Measurements from ENCODE around the gene NSUN7.
A peak's percentile ranks its signal among the peaks of the same experiment; 100 is the strongest.

The NSUN7 gene

DNA sequence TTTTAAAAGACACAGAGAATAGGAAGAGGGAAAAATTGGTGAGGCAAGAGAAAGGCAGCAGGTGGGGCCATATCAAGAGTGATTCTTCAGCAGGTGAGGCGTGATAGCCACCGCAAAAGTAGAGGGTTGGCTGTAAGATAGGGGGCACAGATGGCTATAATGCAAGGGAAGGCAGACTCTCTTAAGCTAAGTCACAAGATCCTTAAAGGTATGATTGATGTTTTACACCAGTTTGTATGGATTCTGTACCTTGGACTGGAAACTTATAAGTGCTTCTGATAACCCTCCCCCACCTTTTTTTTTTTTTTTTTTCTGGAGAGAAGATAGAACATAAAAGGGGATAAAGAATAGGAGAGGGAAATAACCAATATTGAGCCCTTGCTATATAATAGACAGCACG lies 40.0 kb downstream of the NSUN7 start:
- H3K4me1 ChIP-seq (ENCODE audit: low read length), result no peaks in the 10 kb centered on the region
- no peak overlapping the region for H3K27ac ChIP-seq (ENCODE audit: low read length)
- H3K4me2 ChIP-seq (ENCODE audit: low read length), result no peak overlapping the region
- TF ChIP-seq EZH2phosphoT487 (IDR thresholded peaks at IDR 0.05; ENCODE audit: low read depth), result no peak
- TF ChIP-seq CTCF (IDR thresholded peaks at IDR 0.05; ENCODE audit: low read depth, low read length), result no peak
- no peaks in the 10 kb centered on the region for H4K20me1 ChIP-seq (ENCODE audit: insufficient read depth, low read length)
- H2AFZ ChIP-seq (ENCODE audit: low read depth, low read length), result no peak overlapping the region
- no peaks in the 10 kb centered on the region for H3K36me3 ChIP-seq (replicated peaks; ENCODE audit: low read depth, low read length)
- H3K9ac ChIP-seq (ENCODE audit: low read length), result no peak overlapping the region
- H3K4me3 ChIP-seq (ENCODE audit: low read length), result no peak overlapping the region
- H3K9me3 ChIP-seq (ENCODE audit: insufficient read depth, low read length), result no peaks in the 10 kb centered on the region
- no peaks in the 10 kb centered on the region for H3K79me2 ChIP-seq (ENCODE audit: low read length)
- no peaks in the 10 kb centered on the region for H3K27me3 ChIP-seq (ENCODE audit: low read depth, low read length)

GRCh38 chr4:40800064-40800463 lies 50.3 kb downstream of the NSUN7 start:
- no peaks in the 10 kb centered on the region for H3K9me3 ChIP-seq (ENCODE audit: insufficient read depth, low read length)
- no peak overlapping the region for H3K9ac ChIP-seq (ENCODE audit: low read length)
- H3K4me1 ChIP-seq (ENCODE audit: low read length), result peaks cover 6% of the 10 kb centered on the region
- H3K4me2 ChIP-seq (ENCODE audit: low read length), result peak overlapping the region; percentile 55; the same call in 1 of the 2 replicates
- no peaks in the 10 kb centered on the region for H3K36me3 ChIP-seq (replicated peaks; ENCODE audit: low read depth, low read length)
- no peak overlapping the region for H3K27ac ChIP-seq (ENCODE audit: low read length)
- peak overlapping the region; percentile 70; the same call in 1 of the 2 replicates for H2AFZ ChIP-seq (ENCODE audit: low read depth, low read length)
- H3K79me2 ChIP-seq (ENCODE audit: low read length), result no peaks in the 10 kb centered on the region
- H4K20me1 ChIP-seq (ENCODE audit: insufficient read depth, low read length), result no peaks in the 10 kb centered on the region
- no peaks in the 10 kb centered on the region for H3K27me3 ChIP-seq (ENCODE audit: low read depth, low read length)
- no peak overlapping the region for H3K4me3 ChIP-seq (ENCODE audit: low read length)
- TF ChIP-seq CTCF (IDR thresholded peaks at IDR 0.05; ENCODE audit: low read depth, low read length) (no peak), EZH2phosphoT487 (IDR thresholded peaks at IDR 0.05; ENCODE audit: low read depth) (no peak)

GRCh38 chr4:40804598-40804997 lies 54.8 kb downstream of the NSUN7 start:
- Histone ChIP-seq H3K4me3 (ENCODE audit: low read length) (no peak overlapping the region), H2AFZ (ENCODE audit: low read depth, low read length) (no peak overlapping the region), H3K27ac (ENCODE audit: low read length) (no peak overlapping the region), H3K79me2 (ENCODE audit: low read length) (no peaks in the 10 kb centered on the region), H3K27me3 (ENCODE audit: low read depth, low read length) (no peaks in the 10 kb centered on the region), H3K9ac (ENCODE audit: low read length) (no peak overlapping the region), H3K4me1 (ENCODE audit: low read length) (peaks cover 6% of the 10 kb centered on the region), H3K36me3 (replicated peaks; ENCODE audit: low read depth, low read length) (no peaks in the 10 kb centered on the region), H4K20me1 (ENCODE audit: insufficient read depth, low read length) (no peaks in the 10 kb centered on the region), H3K4me2 (ENCODE audit: low read length) (no peak overlapping the region), H3K9me3 (ENCODE audit: insufficient read depth, low read length) (no peaks in the 10 kb centered on the region)
- no peak for TF ChIP-seq EZH2phosphoT487 (IDR thresholded peaks at IDR 0.05; ENCODE audit: low read depth)
- TF ChIP-seq CTCF (IDR thresholded peaks at IDR 0.05; ENCODE audit: low read depth, low read length), result no peak

GRCh38 chr4:40808926-40809457 lies 59.2 kb downstream of the NSUN7 start:
- H3K27ac ChIP-seq (ENCODE audit: low read length), result no peak overlapping the region
- H3K9me3 ChIP-seq (ENCODE audit: insufficient read depth, low read length), result no peaks in the 10 kb centered on the region
- no peak overlapping the region for H3K4me2 ChIP-seq (ENCODE audit: low read length)
- H3K4me3 ChIP-seq (ENCODE audit: low read length), result no peak overlapping the region
- TF ChIP-seq CTCF (IDR thresholded peaks at IDR 0.05; ENCODE audit: low read depth, low read length) (no peak), EZH2phosphoT487 (IDR thresholded peaks at IDR 0.05; ENCODE audit: low read depth) (no peak)
- H3K79me2 ChIP-seq (ENCODE audit: low read length), result no peaks in the 10 kb centered on the region
- H2AFZ ChIP-seq (ENCODE audit: low read depth, low read length), result no peak overlapping the region
- H4K20me1 ChIP-seq (ENCODE audit: insufficient read depth, low read length), result no peaks in the 10 kb centered on the region
- no peaks in the 10 kb centered on the region for H3K36me3 ChIP-seq (replicated peaks; ENCODE audit: low read depth, low read length)
- H3K4me1 ChIP-seq (ENCODE audit: low read length), result no peaks in the 10 kb centered on the region
- H3K27me3 ChIP-seq (ENCODE audit: low read depth, low read length), result no peaks in the 10 kb centered on the region
- no peak overlapping the region for H3K9ac ChIP-seq (ENCODE audit: low read length)

Data from OCI-LY3 (cell line).